Vagina (tissue), 2 donors: ENCODE results near the gene CHAMP1.

Experiments
- POLR2A ChIP-seq, 2 donors: fragments of 450-650 bp; IDR thresholded peaks; one replicate each; pipeline ENCODE4 v1.6.1; 2017; ENCODE audit warnings: antibody characterized with exemption in 2 of 2, mild to moderate bottlenecking in 2 of 2, moderate library complexity in 2 of 2
- POLR2AphosphoS5 ChIP-seq, 2 donors: sonication (generic); formaldehyde crosslinking; IDR thresholded peaks; one replicate each; pipeline ENCODE4 v1.9.0; 2017; ENCODE audit warnings: antibody characterized with exemption in 2 of 2, mild to moderate bottlenecking in 2 of 2, low read depth in 1 of 2; ENCODE audit not compliant: insufficient read depth in 1 of 2
- TF ChIP-seq, protein P1 (sequence below), 3 experiments: fragments of 450-650 bp in 2 of 3; fragments of 200-600 bp in 1 of 3; sonication (generic) in 1 of 3; IDR thresholded peaks; one replicate each; pipeline ENCODE4 v1.5.1; 2017 to 2019; ENCODE audit warnings: antibody characterized with exemption in 3 of 3, mild to moderate bottlenecking in 2 of 3, moderate library complexity in 2 of 3

DNA sequence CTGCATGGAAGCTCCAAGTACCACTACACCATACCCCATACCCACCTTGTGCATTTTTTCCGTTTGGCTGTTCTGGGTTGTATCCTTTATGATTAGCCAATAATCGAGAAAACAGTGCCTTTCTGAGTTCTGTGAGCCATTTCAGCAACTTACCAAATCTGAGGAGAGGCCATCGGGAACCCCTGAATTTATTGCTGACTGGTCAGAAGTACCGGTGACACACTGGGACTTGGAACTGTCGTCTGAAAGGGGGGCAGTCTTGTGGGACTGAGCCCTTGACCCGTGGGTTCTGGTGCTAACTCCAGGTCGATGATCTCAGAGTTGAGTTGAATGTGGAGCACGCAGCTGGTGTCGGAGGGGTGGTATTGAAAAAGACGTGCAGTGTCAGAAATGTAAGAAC lies 17.9 kb upstream of the CHAMP1 start:
- TF ChIP-seq POLR2A (IDR thresholded peaks at IDR 0.05) (no peak), POLR2AphosphoS5 (IDR thresholded peaks at IDR 0.05; ENCODE audit: insufficient read depth in 1 of 2, low read depth in 1 of 2) (no peak)
- TF ChIP-seq, protein P1, sequence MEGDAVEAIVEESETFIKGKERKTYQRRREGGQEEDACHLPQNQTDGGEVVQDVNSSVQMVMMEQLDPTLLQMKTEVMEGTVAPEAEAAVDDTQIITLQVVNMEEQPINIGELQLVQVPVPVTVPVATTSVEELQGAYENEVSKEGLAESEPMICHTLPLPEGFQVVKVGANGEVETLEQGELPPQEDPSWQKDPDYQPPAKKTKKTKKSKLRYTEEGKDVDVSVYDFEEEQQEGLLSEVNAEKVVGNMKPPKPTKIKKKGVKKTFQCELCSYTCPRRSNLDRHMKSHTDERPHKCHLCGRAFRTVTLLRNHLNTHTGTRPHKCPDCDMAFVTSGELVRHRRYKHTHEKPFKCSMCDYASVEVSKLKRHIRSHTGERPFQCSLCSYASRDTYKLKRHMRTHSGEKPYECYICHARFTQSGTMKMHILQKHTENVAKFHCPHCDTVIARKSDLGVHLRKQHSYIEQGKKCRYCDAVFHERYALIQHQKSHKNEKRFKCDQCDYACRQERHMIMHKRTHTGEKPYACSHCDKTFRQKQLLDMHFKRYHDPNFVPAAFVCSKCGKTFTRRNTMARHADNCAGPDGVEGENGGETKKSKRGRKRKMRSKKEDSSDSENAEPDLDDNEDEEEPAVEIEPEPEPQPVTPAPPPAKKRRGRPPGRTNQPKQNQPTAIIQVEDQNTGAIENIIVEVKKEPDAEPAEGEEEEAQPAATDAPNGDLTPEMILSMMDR (IDR thresholded peaks at IDR 0.05) = no peak
